Activated T-helper 2 cell treated with anti-CD3 and anti-CD28 coated beads, Interferon-gamma antibody, Interleukin-2, Interleukin-4, amounts not matched to agents 10 μg/mL and 5 μg/mL and 100 μg/mL, durations not matched to agents 14 hours and 24 hours and 36 hours (primary cell): Measurements from ENCODE around the gene GHRHR. TPM values are rescaled to one million over a fixed set of nuclear protein-coding genes. Genes with fewer than 3 reads are reported as not detected.

Experiments used
- DNase-seq: peaks from one replicate; pipeline ENCODE4 v3.0.0; 2021; ENCODE audit warnings: low spot score
- H3K27ac Mint-ChIP-seq: one replicate; pipeline ENCODE4 v1.8.0; 2021; ENCODE audit warnings: mixed read lengths
- H3K27me3 Mint-ChIP-seq: one replicate; pipeline ENCODE4 v1.8.0; 2021; ENCODE audit warnings: low read depth, mixed read lengths
- H3K36me3 Mint-ChIP-seq: one replicate; pipeline ENCODE4 v1.8.0; 2021; ENCODE audit warnings: low read depth, mixed read lengths
- H3K4me1 Mint-ChIP-seq: one replicate; pipeline ENCODE4 v1.8.0; 2021; ENCODE audit warnings: low read depth, mixed read lengths
- H3K4me3 Mint-ChIP-seq: one replicate; pipeline ENCODE4 v1.8.0; 2021; ENCODE audit warnings: low read depth, mild to moderate bottlenecking, moderate library complexity, mixed read lengths
- H3K9me3 Mint-ChIP-seq: one replicate; pipeline ENCODE4 v1.8.0; 2021; ENCODE audit warnings: mixed read lengths
- intact Hi-C: fragments of 100-400 bp; cut with micrococcal nuclease; formaldehyde crosslinking; loops from one replicate; pipeline ENCODE4 v1.15.1; 2023
- total RNA-seq: library from RNA; stranded (reverse); gene quantifications from 2 replicates; pipeline ENCODE4 v1.2.3, GENCODE V29; 2022

GHRHR gene
- total RNA-seq, 1 donor from 2014 or later: not detected

GRCh38 chr7:30984359-30985107 lies 20.8 kb downstream of the GHRHR start:
- Mint-ChIP-seq H3K27me3 (peaks cover 17% of the 10 kb centered on the region), H3K4me1 (peaks cover 1% of the 10 kb centered on the region), H3K4me3 (no peak overlapping the region), H3K27ac (no peak overlapping the region), H3K9me3 (no peaks in the 10 kb centered on the region), H3K36me3 (no peaks in the 10 kb centered on the region)
- DNase-seq: no peak
- intact Hi-C loops: no loop called here

GRCh38 chr7:30985756-30986155 lies 22.0 kb downstream of the GHRHR start:
- DNase-seq: no peak
- Mint-ChIP-seq H3K36me3 (no peaks in the 10 kb centered on the region), H3K27ac (no peak overlapping the region), H3K9me3 (no peaks in the 10 kb centered on the region), H3K4me3 (no peak overlapping the region), H3K27me3 (peaks cover 17% of the 10 kb centered on the region), H3K4me1 (peaks cover 1% of the 10 kb centered on the region)
- intact Hi-C loops: no loop called here

DNA sequence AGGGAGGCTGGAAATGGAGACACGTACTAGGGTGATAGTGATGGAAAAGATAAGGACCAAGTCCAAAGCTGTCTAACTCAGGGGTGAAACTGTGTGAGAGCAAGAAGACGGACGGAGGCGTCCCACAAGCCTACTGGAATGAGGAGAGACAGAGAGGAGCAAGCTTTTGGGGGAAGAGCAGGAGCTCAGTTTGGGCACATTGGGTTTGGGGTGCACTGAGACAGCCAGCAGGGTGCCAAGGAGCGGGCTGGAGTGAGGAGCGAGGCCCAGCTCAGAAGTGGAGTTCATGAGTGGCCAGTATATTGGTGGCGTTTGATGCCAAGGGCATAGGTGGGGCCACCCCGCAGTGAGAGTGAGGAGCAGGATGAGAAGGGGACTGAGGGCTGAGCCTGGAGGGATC lies 22.6 kb downstream of the GHRHR start:
- H3K27ac Mint-ChIP-seq: no peak overlapping the region
- H3K27me3 Mint-ChIP-seq: peaks cover 17% of the 10 kb centered on the region
- H3K9me3 Mint-ChIP-seq: no peaks in the 10 kb centered on the region
- no peak for DNase-seq
- H3K4me1 Mint-ChIP-seq: peaks cover 1% of the 10 kb centered on the region
- H3K4me3 Mint-ChIP-seq: no peak overlapping the region
- H3K36me3 Mint-ChIP-seq: no peaks in the 10 kb centered on the region
- intact Hi-C loops: no loop called here

DNA sequence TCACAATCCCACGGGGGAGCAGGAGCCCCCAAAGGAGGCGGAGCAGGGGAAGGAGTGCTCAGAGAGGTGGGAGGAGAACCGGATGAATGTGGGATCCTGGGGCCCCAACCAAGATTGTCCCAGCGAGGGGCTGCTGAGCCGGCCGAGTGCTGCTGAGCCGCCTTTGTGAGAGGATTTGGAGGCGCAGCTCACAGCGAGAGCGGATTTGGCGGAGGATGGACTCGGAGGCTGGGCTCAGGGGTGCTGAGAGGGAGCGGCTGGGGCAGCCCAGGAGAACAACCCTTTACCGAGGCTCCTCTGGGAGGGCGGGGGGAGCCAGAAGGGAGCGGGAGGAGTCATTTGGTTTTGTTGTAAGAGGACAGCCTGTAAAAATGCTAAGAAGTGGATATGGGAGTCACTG lies 23.0 kb downstream of the GHRHR start:
- H3K27me3 Mint-ChIP-seq: peaks cover 17% of the 10 kb centered on the region
- peaks cover 1% of the 10 kb centered on the region for H3K4me1 Mint-ChIP-seq
- no peak for DNase-seq
- no peak overlapping the region for H3K4me3 Mint-ChIP-seq
- intact Hi-C loops: no loop called here
- H3K9me3 Mint-ChIP-seq: no peaks in the 10 kb centered on the region
- no peak overlapping the region for H3K27ac Mint-ChIP-seq
- H3K36me3 Mint-ChIP-seq: no peaks in the 10 kb centered on the region

- H3K9me3 Mint-ChIP-seq: no peaks in the 10 kb centered on the region
- peaks cover 17% of the 10 kb centered on the region for H3K27me3 Mint-ChIP-seq
- no peak overlapping the region for H3K27ac Mint-ChIP-seq
- no peak overlapping the region for H3K4me3 Mint-ChIP-seq
- DNase-seq: no peak
- intact Hi-C loops: no loop called here
- no peaks in the 10 kb centered on the region for H3K36me3 Mint-ChIP-seq
- H3K4me1 Mint-ChIP-seq: peaks cover 1% of the 10 kb centered on the region
These were observed 23.4 kb downstream of the GHRHR start for GRCh38 chr7:30987178-30987577.

- intact Hi-C loops: no loop called here
- peaks cover 15% of the 10 kb centered on the region for H3K27me3 Mint-ChIP-seq
- no peaks in the 10 kb centered on the region for H3K9me3 Mint-ChIP-seq
- H3K36me3 Mint-ChIP-seq: no peaks in the 10 kb centered on the region
- peaks cover 1% of the 10 kb centered on the region for H3K4me1 Mint-ChIP-seq
- no peak overlapping the region for H3K4me3 Mint-ChIP-seq
- H3K27ac Mint-ChIP-seq: no peak overlapping the region
- no peak for DNase-seq
These were observed 24.2 kb downstream of the GHRHR start for GRCh38 chr7:30987936-30988335.

DNA sequence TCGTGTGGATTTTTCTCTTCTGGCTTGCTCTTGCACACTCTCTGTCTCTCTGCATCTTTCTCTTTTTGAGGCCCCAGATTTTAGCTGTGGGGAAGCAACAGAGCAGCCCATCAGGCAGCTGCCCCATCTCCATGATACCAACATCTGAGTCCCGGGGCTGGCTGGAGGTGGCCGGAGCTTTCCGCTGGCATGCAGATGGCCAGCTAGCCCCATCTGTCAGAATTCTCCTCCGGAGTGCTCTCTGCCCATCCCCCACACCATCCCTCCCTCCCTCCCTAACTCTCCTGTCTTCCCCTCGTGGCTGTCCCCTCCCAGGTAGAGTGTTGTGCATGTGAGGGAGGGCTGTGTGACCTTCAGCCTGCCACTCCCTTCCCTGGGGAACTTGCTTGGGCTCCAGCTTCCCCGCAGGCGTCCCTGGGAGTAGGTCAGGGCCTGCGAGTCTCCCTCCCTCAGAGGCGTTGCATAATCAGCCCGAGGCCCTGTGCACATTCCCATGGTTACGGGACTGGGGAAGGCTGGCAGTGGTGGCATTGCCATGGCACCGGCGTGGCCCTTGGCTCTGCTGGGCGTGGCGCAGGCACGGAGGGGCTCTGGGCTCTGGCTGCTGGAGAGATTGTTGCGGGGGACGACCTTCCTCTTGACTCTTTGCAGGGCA lies 24.7 kb downstream of the GHRHR start:
- no peak overlapping the region for H3K27ac Mint-ChIP-seq

DNA sequence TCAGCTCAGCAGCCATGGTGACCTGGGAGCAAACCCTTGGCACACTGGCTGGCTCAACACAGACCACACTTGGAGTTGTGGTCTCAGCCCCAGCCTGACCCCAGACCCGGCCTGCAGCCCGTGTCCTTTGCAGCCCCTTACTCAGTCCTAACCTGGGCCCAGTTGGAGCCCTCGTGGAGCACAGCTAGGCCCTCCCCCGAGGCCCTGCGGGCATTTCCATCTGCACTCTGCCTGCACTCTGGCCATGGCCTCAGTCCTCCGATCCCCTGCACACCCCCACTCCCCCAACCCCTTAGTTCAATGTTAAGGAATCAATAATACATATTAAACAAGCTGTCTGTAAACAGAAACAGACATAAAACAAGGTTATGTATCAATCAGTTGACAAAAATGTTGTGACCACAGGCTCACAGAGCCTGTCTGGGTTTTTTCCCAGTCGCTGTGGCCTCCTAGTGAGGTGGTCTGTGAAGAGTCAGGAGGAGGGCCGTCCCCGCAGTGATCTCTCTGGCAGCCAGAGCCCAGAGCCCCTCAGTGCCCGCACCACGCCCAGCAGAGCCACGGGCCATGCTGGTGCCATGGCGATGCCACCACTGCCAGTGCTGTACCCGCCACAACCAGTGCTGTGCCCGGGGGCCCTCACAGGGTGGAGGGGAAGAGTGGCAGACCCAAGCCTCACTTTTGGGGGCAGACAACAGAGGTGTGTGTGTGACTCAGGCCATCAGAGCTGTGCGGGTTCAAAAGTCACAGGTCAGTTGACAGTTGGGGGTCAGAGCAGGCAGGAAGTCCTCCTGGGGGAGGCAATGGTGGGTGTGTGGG lies 25.5 kb downstream of the GHRHR start:
- Mint-ChIP-seq H3K4me1 (no peaks in the 10 kb centered on the region), H3K27me3 (peaks cover 11% of the 10 kb centered on the region), H3K9me3 (no peaks in the 10 kb centered on the region), H3K27ac (no peak overlapping the region), H3K36me3 (no peaks in the 10 kb centered on the region), H3K4me3 (no peak overlapping the region)
- DNase-seq: no peak
- intact Hi-C loops: no loop called here

More for the DNA sequence above, 24.7 kb downstream of the GHRHR start:
- no peaks in the 10 kb centered on the region for H3K9me3 Mint-ChIP-seq
- H3K36me3 Mint-ChIP-seq: no peaks in the 10 kb centered on the region
- DNase-seq: no peak
- peaks cover 14% of the 10 kb centered on the region for H3K27me3 Mint-ChIP-seq
- intact Hi-C loops: no loop called here
- no peak overlapping the region for H3K4me3 Mint-ChIP-seq
- H3K4me1 Mint-ChIP-seq: peaks cover under 1% of the 10 kb centered on the region

GRCh38 chr7:30989824-30990672 lies 26.3 kb downstream of the GHRHR start:
- intact Hi-C loops: no loop called here
- H3K4me1 Mint-ChIP-seq: no peaks in the 10 kb centered on the region

GRCh38 chr7:30990673-30991170 lies 27.0 kb downstream of the GHRHR start:
- no peak overlapping the region for H3K27ac Mint-ChIP-seq
- H3K4me3 Mint-ChIP-seq: no peak overlapping the region
- DNase-seq: no peak
- H3K27me3 Mint-ChIP-seq: peaks cover 9% of the 10 kb centered on the region
- no peaks in the 10 kb centered on the region for H3K4me1 Mint-ChIP-seq
- no peaks in the 10 kb centered on the region for H3K9me3 Mint-ChIP-seq
- no peaks in the 10 kb centered on the region for H3K36me3 Mint-ChIP-seq
- intact Hi-C loops: no loop called here

More at GRCh38 chr7:30989824-30990672, 26.3 kb downstream of the GHRHR start:
- DNase-seq: no peak
- no peaks in the 10 kb centered on the region for H3K9me3 Mint-ChIP-seq
- H3K36me3 Mint-ChIP-seq: no peaks in the 10 kb centered on the region
- no peak overlapping the region for H3K4me3 Mint-ChIP-seq
- no peak overlapping the region for H3K27ac Mint-ChIP-seq
- peaks cover 11% of the 10 kb centered on the region for H3K27me3 Mint-ChIP-seq

- intact Hi-C loops: no loop called here
- H3K4me1 Mint-ChIP-seq: no peaks in the 10 kb centered on the region
- H3K9me3 Mint-ChIP-seq: no peaks in the 10 kb centered on the region
- H3K36me3 Mint-ChIP-seq: no peaks in the 10 kb centered on the region
- DNase-seq: no peak
- H3K27ac Mint-ChIP-seq: no peak overlapping the region
- H3K27me3 Mint-ChIP-seq: no peaks in the 10 kb centered on the region
- H3K4me3 Mint-ChIP-seq: no peak overlapping the region
These were observed 28.7 kb downstream of the GHRHR start for GRCh38 chr7:30992414-30992813.
